Stimulated activated naive B cell treated with anti-CD40 and anti-IgM and Interleukin-4, amounts not matched to agents 10 μg/mL and 1 μg/mL and 100 μg/mL, for 72 hours (primary cell): Measurements from ENCODE around the gene LSMEM2.
"Not testable (repeated sequence)": the region's sequence is repeated elsewhere in the genome, so short reads cannot be mapped to it uniquely, and the experiment has no call there.

Experiments
- ATAC-seq, 2 donors: fragments of 150-1000 bp; cut with Tn5 transposase; replicated peaks; 2 replicates each; pipeline ENCODE4 v1.10.0; 2021; ENCODE audit warnings: moderate library complexity in 1 of 2
- DNase-seq: peaks from one replicate; pipeline ENCODE4 v3.0.0; 2021
- H3K27ac Mint-ChIP-seq: one replicate; pipeline ENCODE4 v1.8.0; 2022; ENCODE audit warnings: mild to moderate bottlenecking, mixed read lengths
- H3K27me3 Mint-ChIP-seq, 2 donors: one replicate each; pipeline ENCODE4 v1.8.0; 2022; ENCODE audit warnings: mixed read lengths in 2 of 2
- H3K36me3 Mint-ChIP-seq, 2 donors: one replicate each; pipeline ENCODE4 v1.8.0; 2022; ENCODE audit warnings: mixed read lengths in 2 of 2, mild to moderate bottlenecking in 1 of 2
- H3K4me1 Mint-ChIP-seq, 2 donors: one replicate each; pipeline ENCODE4 v1.8.0; 2022; ENCODE audit warnings: mixed read lengths in 2 of 2, mild to moderate bottlenecking in 1 of 2
- H3K4me3 Mint-ChIP-seq, 2 donors: one replicate each; pipeline ENCODE4 v1.8.0; 2022; ENCODE audit warnings: mild to moderate bottlenecking in 2 of 2, mixed read lengths in 2 of 2, moderate library complexity in 1 of 2
- H3K9me3 Mint-ChIP-seq, 2 donors: one replicate each; pipeline ENCODE4 v1.8.0; 2022; ENCODE audit warnings: mixed read lengths in 2 of 2, mild to moderate bottlenecking in 1 of 2

The LSMEM2 gene

GRCh38 chr3:50255251-50255615, 23.7 kb upstream of the LSMEM2 start:
- H3K36me3 Mint-ChIP-seq = peaks cover 41 to 56% of the 10 kb centered on the region in 2 donors
- no peak for ATAC-seq
- no peak overlapping the region for H3K4me3 Mint-ChIP-seq
- peaks cover 22 to 49% of the 10 kb centered on the region in 2 donors for H3K4me1 Mint-ChIP-seq
- H3K27ac Mint-ChIP-seq = peak overlapping the region; percentile 81
- H3K9me3 Mint-ChIP-seq = no peaks in the 10 kb centered on the region
- DNase-seq = no peak
- no peaks in the 10 kb centered on the region for H3K27me3 Mint-ChIP-seq

- Mint-ChIP-seq H3K27ac (peak overlapping the region; percentile 37), H3K4me1 (peaks cover 17 to 47% of the 10 kb centered on the region in 2 donors), H3K36me3 (peaks cover 34 to 47% of the 10 kb centered on the region in 2 donors), H3K27me3 (no peaks in the 10 kb centered on the region), H3K9me3 (no peaks in the 10 kb centered on the region), H3K4me3 (no peak overlapping the region)
- ATAC-seq (no peak), DNase-seq (no peak)
These were observed 21.7 kb upstream of the LSMEM2 start for GRCh38 chr3:50256978-50257890.

- ATAC-seq = no peak
- Mint-ChIP-seq H3K4me1 (peaks cover 17 to 47% of the 10 kb centered on the region in 2 donors), H3K9me3 (no peaks in the 10 kb centered on the region), H3K27me3 (no peaks in the 10 kb centered on the region), H3K27ac (peak overlapping the region; percentile 51), H3K36me3 (peaks cover 34 to 47% of the 10 kb centered on the region in 2 donors), H3K4me3 (no peak overlapping the region)
- no peak for DNase-seq
These were observed 20.7 kb upstream of the LSMEM2 start for GRCh38 chr3:50258029-50258680.

- ATAC-seq (no peak), DNase-seq (no peak)
- H3K4me3 Mint-ChIP-seq = peak overlapping the region in 1 of 2 donors; percentile 6
- peak overlapping the region; percentile 47 for H3K27ac Mint-ChIP-seq
- no peaks in the 10 kb centered on the region for H3K9me3 Mint-ChIP-seq
- H3K4me1 Mint-ChIP-seq = peaks cover 14 to 38% of the 10 kb centered on the region in 2 donors
- H3K36me3 Mint-ChIP-seq = peaks cover 27 to 38% of the 10 kb centered on the region in 2 donors
- H3K27me3 Mint-ChIP-seq = peaks cover 2 to 3% of the 10 kb centered on the region in 2 donors
These were observed 19.9 kb upstream of the LSMEM2 start for GRCh38 chr3:50258979-50259378.

GRCh38 chr3:50259432-50260026, 19.4 kb upstream of the LSMEM2 start:
- Mint-ChIP-seq H3K27me3 (peaks cover 4 to 6% of the 10 kb centered on the region in 2 donors), H3K4me3 (peak overlapping the region; percentile 78 to 90), H3K9me3 (no peaks in the 10 kb centered on the region), H3K36me3 (peaks cover 27 to 36% of the 10 kb centered on the region in 2 donors), H3K27ac (peak overlapping the region; percentile 96), H3K4me1 (peaks cover 13 to 33% of the 10 kb centered on the region in 2 donors)
- DNase-seq (no peak), ATAC-seq (peak; percentile 33 to 34)

GRCh38 chr3:50260027-50260941, 18.6 kb upstream of the LSMEM2 start:
- Mint-ChIP-seq H3K4me1 (peaks cover 10 to 28% of the 10 kb centered on the region in 2 donors), H3K27ac (peak overlapping the region; percentile 96), H3K27me3 (peaks cover 4 to 6% of the 10 kb centered on the region in 2 donors), H3K9me3 (no peaks in the 10 kb centered on the region), H3K4me3 (peak overlapping the region; percentile 78 to 90), H3K36me3 (peaks cover 22 to 32% of the 10 kb centered on the region in 2 donors)
- ATAC-seq = peak; percentile 95 to 96
- peak; percentile 86 for DNase-seq

GRCh38 chr3:50260942-50261441, 17.9 kb upstream of the LSMEM2 start:
- Mint-ChIP-seq H3K36me3 (peaks cover 22 to 32% of the 10 kb centered on the region in 2 donors), H3K4me1 (peaks cover 10 to 28% of the 10 kb centered on the region in 2 donors), H3K4me3 (peak overlapping the region; percentile 78 to 83)

GRCh38 chr3:50261505-50261904, 17.4 kb upstream of the LSMEM2 start:
- H3K9me3 Mint-ChIP-seq = no peaks in the 10 kb centered on the region
- H3K27me3 Mint-ChIP-seq = peaks cover 8 to 16% of the 10 kb centered on the region in 2 donors
- DNase-seq = no peak
- peaks cover 10 to 28% of the 10 kb centered on the region in 2 donors for H3K4me1 Mint-ChIP-seq
- ATAC-seq = no peak
- H3K27ac Mint-ChIP-seq = peak overlapping the region; percentile 90
- H3K4me3 Mint-ChIP-seq = peak overlapping the region; percentile 78 to 83
- H3K36me3 Mint-ChIP-seq = peaks cover 20 to 30% of the 10 kb centered on the region in 2 donors

More at GRCh38 chr3:50260942-50261441, 17.9 kb upstream of the LSMEM2 start:
- Mint-ChIP-seq H3K27ac (peak overlapping the region; percentile 90), H3K9me3 (no peaks in the 10 kb centered on the region), H3K27me3 (peaks cover 8 to 12% of the 10 kb centered on the region in 2 donors)
- no peak for ATAC-seq
- DNase-seq = no peak

- H3K4me1 Mint-ChIP-seq = peaks cover 9 to 28% of the 10 kb centered on the region in 2 donors
- H3K9me3 Mint-ChIP-seq, ATAC-seq, H3K27ac Mint-ChIP-seq, DNase-seq, H3K4me3 Mint-ChIP-seq: not testable (repeated sequence)
- H3K36me3 Mint-ChIP-seq = peaks cover 15 to 24% of the 10 kb centered on the region in 2 donors
- H3K27me3 Mint-ChIP-seq = peaks cover 8 to 23% of the 10 kb centered on the region in 2 donors
These were observed 16.7 kb upstream of the LSMEM2 start for GRCh38 chr3:50262200-50262599.

GRCh38 chr3:50262778-50263177, 16.1 kb upstream of the LSMEM2 start:
- peaks cover 10 to 29% of the 10 kb centered on the region in 2 donors for H3K27me3 Mint-ChIP-seq
- no peak overlapping the region for H3K4me3 Mint-ChIP-seq
- ATAC-seq (no peak), DNase-seq (no peak)
- peaks cover 10 to 18% of the 10 kb centered on the region in 2 donors for H3K36me3 Mint-ChIP-seq
- H3K4me1 Mint-ChIP-seq = peaks cover 7 to 28% of the 10 kb centered on the region in 2 donors
- H3K9me3 Mint-ChIP-seq = no peaks in the 10 kb centered on the region
- no peak overlapping the region for H3K27ac Mint-ChIP-seq

GRCh38 chr3:50263478-50264382, 15.2 kb upstream of the LSMEM2 start:
- Mint-ChIP-seq H3K4me3 (no peak overlapping the region), H3K36me3 (peaks cover 3 to 8% of the 10 kb centered on the region in 2 donors), H3K4me1 (peaks cover 5 to 25% of the 10 kb centered on the region in 2 donors), H3K27me3 (peaks cover 20 to 38% of the 10 kb centered on the region in 2 donors), H3K27ac (peak overlapping the region; percentile 65), H3K9me3 (no peaks in the 10 kb centered on the region)
- ATAC-seq (no peak), DNase-seq (no peak)

- H3K36me3 Mint-ChIP-seq = peaks cover 0 to 4% of the 10 kb centered on the region in 2 donors
- DNase-seq = no peak
- no peak overlapping the region for H3K4me3 Mint-ChIP-seq
These were observed 14.4 kb upstream of the LSMEM2 start for GRCh38 chr3:50264383-50264963.

More at GRCh38 chr3:50264383-50264963, 14.4 kb upstream of the LSMEM2 start:
- Mint-ChIP-seq H3K27me3 (peaks cover 24 to 46% of the 10 kb centered on the region in 2 donors), H3K9me3 (no peaks in the 10 kb centered on the region), H3K4me1 (peaks cover 5 to 18% of the 10 kb centered on the region in 2 donors), H3K27ac (peak overlapping the region; percentile 65)
- ATAC-seq = no peak
